GM12878 (cell line): ENCODE results near the gene TDRD12. TPM values are rescaled to one million over a fixed set of nuclear protein-coding genes. Genes with fewer than 3 reads are reported as not detected.

Source experiments
- ATAC-seq: fragments of 200-7000 bp; cut with Tn5 transposase; 3 replicates; pipeline ENCODE4 v1.9.1; 2020; ENCODE audit warnings: mild to moderate bottlenecking, moderate library complexity
- BruUV-seq: library from RNA; stranded (reverse); fragments of 400-500 nt; replicated peaks from 2 replicates; lab custom pipeline; 2021; lab: Mats Ljungman, UMichigan
- CTCF ChIA-PET: fragments of 300-600 bp; sonication (Branson Sonifier 250); formaldehyde crosslinking; extraction: SDS; loops from one replicate; lab custom pipeline; 2021; ENCODE audit warnings: inconsistent platforms; lab: Yijun Ruan, JAX
- POLR2A ChIA-PET: fragments of 350-600 bp; formaldehyde crosslinking; extraction: SDS; loops from one replicate; lab custom pipeline; 2021; ENCODE audit warnings: inconsistent platforms; lab: Charles Lee
- RAD21 ChIA-PET: fragments of 300-600 bp; sonication (Branson Sonifier 250); formaldehyde crosslinking; loops from one replicate; lab custom pipeline; 2023; ENCODE audit warnings: antibody characterized with exemption; ENCODE audit not compliant: unreplicated experiment; lab: Charles Lee
- SMC1A ChIA-PET: fragments of 300-600 bp; sonication (Branson Sonifier 250); formaldehyde crosslinking; loops from one replicate; lab custom pipeline; 2023; ENCODE audit not compliant: unreplicated experiment, uncharacterized antibody; lab: Charles Lee
- DNase-seq: peaks from one replicate; pipeline ENCODE4 v3.0.0-alpha.2; 2011; ENCODE audit warnings: low read depth, low spot score
- FAIRE-seq: peaks from 3 replicates; lab custom pipeline; 2011; peaks lifted over from hg19 to GRCh38; lab: Jason Lieb, UNC
- H2AFZ ChIP-seq: 2 replicates; pipeline ENCODE4 v1.6.0; 2011; ENCODE audit warnings: low read depth, low read length, control low read depth; ENCODE audit not compliant: control insufficient read depth
- H3K27ac ChIP-seq: 2 replicates; pipeline ENCODE4 v1.5.1; 2011; ENCODE audit warnings: control low read depth; ENCODE audit not compliant: control insufficient read depth, insufficient read depth
- H3K27me3 ChIP-seq, 2 experiments: replicated peaks in 1 of 2; 2 replicates each; pipeline versions ENCODE4 v1.6.0 to v1.6.1; 2011; ENCODE audit warnings: low read length in 1 of 2; ENCODE audit not compliant: control insufficient read depth in 2 of 2, insufficient read depth in 2 of 2
- H3K36me3 ChIP-seq, 2 experiments: 2 replicates each; pipeline ENCODE4 v1.5.1; 2011; ENCODE audit warnings: low read length in 1 of 2; ENCODE audit not compliant: control insufficient read depth in 2 of 2, insufficient read depth in 2 of 2
- H3K4me1 ChIP-seq: 2 replicates; pipeline ENCODE4 v1.6.1; 2011; ENCODE audit warnings: mild to moderate bottlenecking, low read length, moderate library complexity, mixed read lengths; ENCODE audit not compliant: control insufficient read depth, insufficient read depth
- H3K4me2 ChIP-seq: 2 replicates; pipeline ENCODE4 v1.6.0; 2011; ENCODE audit warnings: control low read depth; ENCODE audit not compliant: control insufficient read depth, insufficient read depth
- H3K4me3 ChIP-seq: fragments of 200-600 bp; sonication (generic); 2 replicates; pipeline ENCODE4 v1.5.1; 2016
- H3K79me2 ChIP-seq: 2 replicates; pipeline ENCODE4 v1.6.0; 2011; ENCODE audit warnings: low read length; ENCODE audit not compliant: control insufficient read depth, insufficient read depth
- H3K9ac ChIP-seq: 2 replicates; pipeline ENCODE4 v1.8.0; 2011; ENCODE audit warnings: low read length, control low read depth, mixed read lengths; ENCODE audit not compliant: control insufficient read depth, insufficient read depth
- H3K9me3 ChIP-seq: replicated peaks from 3 replicates; pipeline ENCODE4 v1.5.1; 2011; ENCODE audit warnings: mild to moderate bottlenecking, low read length; ENCODE audit not compliant: control insufficient read depth, insufficient read depth
- H4K20me1 ChIP-seq: 2 replicates; pipeline ENCODE4 v1.6.0; 2011; ENCODE audit not compliant: control insufficient read depth, insufficient read depth
- ASH2L ChIP-seq: fragments of 300-600, 200-600 bp; sonication (generic); IDR thresholded peaks from 2 replicates; pipeline ENCODE4 v1.6.1; 2017; ENCODE audit warnings: low read depth, mild to moderate bottlenecking, borderline replicate concordance
- EED ChIP-seq: sonication (generic); IDR thresholded peaks from 2 replicates; pipeline ENCODE4 v1.6.1; 2016; ENCODE audit warnings: antibody characterized with exemption, low read depth
- FOXM1 ChIP-seq: IDR thresholded peaks from 2 replicates; pipeline ENCODE4 v1.6.1; 2012; ENCODE audit warnings: low read depth, mild to moderate bottlenecking, inconsistent platforms, low read length, moderate library complexity
- IKZF1 ChIP-seq: fragments of 450-650 bp; conservative IDR thresholded peaks from 2 replicates; pipeline ENCODE4 v1.6.1; 2017; ENCODE audit warnings: antibody characterized with exemption, mild to moderate bottlenecking
- MLLT1 ChIP-seq: fragments of 450-650 bp; IDR thresholded peaks from 2 replicates; pipeline ENCODE4 v1.6.1; 2016; ENCODE audit warnings: mild to moderate bottlenecking
- MXI1 ChIP-seq: fragments of 150-350 bp; IDR thresholded peaks from 2 replicates; pipeline ENCODE4 v1.6.1; 2011; ENCODE audit warnings: low read depth, mild to moderate bottlenecking, inconsistent platforms, low read length, improper control_type of control experiment
- NFIC ChIP-seq: IDR thresholded peaks from 2 replicates; pipeline ENCODE4 v1.6.1; 2012; ENCODE audit warnings: low read depth, mild to moderate bottlenecking, inconsistent platforms, low read length, moderate library complexity
- NR2F1 ChIP-seq: fragments of 450-650 bp; conservative IDR thresholded peaks from 2 replicates; pipeline ENCODE4 v1.6.1; 2017; ENCODE audit warnings: mild to moderate bottlenecking
- POU2F2 ChIP-seq: IDR thresholded peaks from 3 replicates; pipeline ENCODE4 v1.6.1; 2011; ENCODE audit warnings: low read depth, mild to moderate bottlenecking, low read length, borderline replicate concordance
- RCOR1 ChIP-seq: conservative IDR thresholded peaks from 2 replicates; pipeline ENCODE4 v1.6.1; 2012; ENCODE audit warnings: low read depth, low read length, improper control_type of control experiment
- SREBF1 ChIP-seq: IDR thresholded peaks from 2 replicates; pipeline ENCODE4 v1.6.1; 2012; ENCODE audit warnings: mild to moderate bottlenecking, low read length
- TCF3 ChIP-seq: IDR thresholded peaks from 2 replicates; pipeline ENCODE4 v1.6.1; 2012; ENCODE audit warnings: low read depth, mild to moderate bottlenecking, low read length, borderline replicate concordance; ENCODE audit not compliant: insufficient read depth
- TCF7 ChIP-seq: IDR thresholded peaks from 2 replicates; pipeline ENCODE4 v1.6.1; 2014; ENCODE audit warnings: antibody characterized with exemption, borderline replicate concordance
- ZNF24 ChIP-seq: fragments of 450-650 bp; IDR thresholded peaks from 2 replicates; pipeline ENCODE4 v1.6.1; 2017; ENCODE audit warnings: antibody characterized with exemption, mild to moderate bottlenecking
- ZNF384 ChIP-seq: IDR thresholded peaks from 2 replicates; pipeline ENCODE4 v1.6.1; 2012; ENCODE audit warnings: low read depth, mild to moderate bottlenecking, low read length, improper control_type of control experiment, borderline replicate concordance
- WGBS: methylation state at CpG from one replicate; pipeline ENCODE4 v1.1.6; 2016; ENCODE audit warnings: low lambda C conversion rate; ENCODE audit not compliant: insufficient replicate concordance, insufficient coverage; ENCODE audit errors: missing lambda C conversion rate; 5-methylcytosine and 5-hydroxymethylcytosine counted together
- in situ Hi-C: fragments of 300-500 bp; cut with MboI; formaldehyde crosslinking; loops from 9 replicates; pipeline ENCODE4 v1.14.3; 2018; ENCODE audit warnings: mixed read lengths
- intact Hi-C: fragments of 100-400 bp; cut with micrococcal nuclease; formaldehyde crosslinking; loops from one replicate; pipeline ENCODE4 v1.14.2; 2022; ENCODE audit not compliant: unreplicated experiment
- polyA plus RNA-seq, 11 experiments: library from polyadenylated mRNA; depleted of rRNA in 4 of 11; unstranded in 6 of 11; stranded (reverse) in 5 of 11; fragments of >200 nt; fragmentation: Nextera tagmentation in 4 of 11; fragmentation: Illumina TruSeq in 1 of 11; extraction: Ambion mirVana in 4 of 11; extraction: Trizol in 1 of 11; gene quantifications; 1 replicate in 1 of 11; 2 replicates in 10 of 11; pipeline versions ENCODE4 v1.2.1 to v1.2.3, GENCODE V29; 2011 to 2016; ENCODE audit warnings: inconsistent platforms in 2 of 11, missing spikeins in 2 of 11, low read depth in 1 of 11
- total RNA-seq, 4 experiments: library from RNA; depleted of rRNA in 3 of 4; stranded (reverse); fragments of >200 nt in 3 of 4; fragmentation: Illumina TruSeq in 1 of 4; extraction: Trizol in 1 of 4; gene quantifications; 2 replicates each; pipeline versions ENCODE4 v1.2.1 to v1.2.3, GENCODE V29; 2013 to 2021

TDRD12 gene
- total and polyA plus RNA-seq, 10 of the 15 experiments (the other 5 are each of a cell fraction or from before 2014, with no cell fraction given), result 0.08 to 0.15 TPM; not detected in 8

GRCh38 chr19:32743447-32743846 is 23.9 kb downstream of the TDRD12 start:
- Histone ChIP-seq H3K4me3 (no peak overlapping the region), H3K79me2 (no peaks in the 10 kb centered on the region), H3K9me3 (no peaks in the 10 kb centered on the region; the same call in 2 of the 3 replicates), H2AFZ (no peak overlapping the region), H4K20me1 (no peaks in the 10 kb centered on the region), H3K27me3 (no peaks in the 10 kb centered on the region), H3K4me1 (peaks cover 6% of the 10 kb centered on the region), H3K4me2 (no peak overlapping the region), H3K27ac (no peak overlapping the region), H3K9ac (no peak overlapping the region), H3K36me3 (no peaks in the 10 kb centered on the region)
- ChIA-PET POLR2A (no interaction called here), SMC1A (interaction anchor here (1.2 kb wide), 1 partner anchor 38 kb away, joined by 3 read pairs; no protein-coding TSS in a partner anchor), CTCF (no interaction called here), RAD21 (no interaction called here)
- ATAC-seq (no peak), FAIRE-seq (no peak), DNase-seq (no peak)
- WGBS, result 66% methylated on average over 4 of the region's 4 CpGs
- no TSS peak for BruUV-seq
- TF ChIP-seq NFIC (no peak), ZNF384 (no peak)
- in situ Hi-C loops (no loop called here), intact Hi-C loops (no loop called here)

- WGBS, result 89% methylated on average over 18 of the region's 18 CpGs
- CTCF ChIA-PET, result no interaction called here
- POLR2A ChIA-PET, result no interaction called here
- TF ChIP-seq TCF7, result no peak
- TF ChIP-seq MLLT1, result no peak
- no peak for TF ChIP-seq IKZF1
- TF ChIP-seq MXI1, result no peak
- TF ChIP-seq NR2F1, result no peak
- TF ChIP-seq ZNF24, result no peak
- TF ChIP-seq SREBF1, result no peak
- TF ChIP-seq EED, result no peak
- no peak for TF ChIP-seq POU2F2
- TF ChIP-seq FOXM1, result no peak
- no peak for TF ChIP-seq TCF3
- TF ChIP-seq ASH2L, result no peak
- TF ChIP-seq RCOR1, result no peak
These were observed 25.2 kb downstream of the TDRD12 start for GRCh38 chr19:32744555-32745325.

More at GRCh38 chr19:32744555-32745325, 25.2 kb downstream of the TDRD12 start:
- ChIA-PET RAD21 (no interaction called here), SMC1A (no interaction called here)
- Histone ChIP-seq H3K9ac (no peak overlapping the region), H3K36me3 (no peaks in the 10 kb centered on the region), H3K27me3 (no peaks in the 10 kb centered on the region), H3K4me3 (no peak overlapping the region), H2AFZ (no peak overlapping the region), H3K4me2 (no peak overlapping the region), H3K27ac (no peak overlapping the region), H3K4me1 (peaks cover 6% of the 10 kb centered on the region), H4K20me1 (no peaks in the 10 kb centered on the region), H3K9me3 (no peaks in the 10 kb centered on the region; the same call in 2 of the 3 replicates), H3K79me2 (no peaks in the 10 kb centered on the region)
- ATAC-seq (no peak), FAIRE-seq (no peak), DNase-seq (no peak)
- BruUV-seq, result no TSS peak
- intact Hi-C loops (no loop called here), in situ Hi-C loops (no loop called here)
